GM21367 (cell line): ENCODE measurements around the gene GIGYF2.

ENCODE experiments used
- ATAC-seq: cut with Tn5 transposase; IDR thresholded peaks from one replicate; pipeline ENCODE4 v1.9.1; 2021; ENCODE audit not compliant: unreplicated experiment

GIGYF2 gene

GRCh38 chr2:232859385-232859916, 162.3 kb downstream of the GIGYF2 start:
- no peak for ATAC-seq

GRCh38 chr2:232860593-232861241, 163.6 kb downstream of the GIGYF2 start:
- no peak for ATAC-seq

- no peak for ATAC-seq
Measured at GRCh38 chr2:232861353-232861752, 164.2 kb downstream of the GIGYF2 start.

- no peak for ATAC-seq
Measured at GRCh38 chr2:232863996-232864395, 166.9 kb downstream of the GIGYF2 start.

- no peak for ATAC-seq
Measured at GRCh38 chr2:232865165-232865564, 168.0 kb downstream of the GIGYF2 start.

- no peak for ATAC-seq
Measured at GRCh38 chr2:232866104-232866503, 169.0 kb downstream of the GIGYF2 start.

- no peak for ATAC-seq
Measured at GRCh38 chr2:232869138-232870017, 172.2 kb downstream of the GIGYF2 start.

GRCh38 chr2:232870018-232870765, 173.1 kb downstream of the GIGYF2 start, which contains the start of gene SNORC:
TSS of gene SNORC (plus strand) at chr2:232870264. CDS start at chr2:232870342, 78 bp downstream.
- ATAC-seq = no peak

- ATAC-seq = no peak
Measured at GRCh38 chr2:232870766-232871371, 173.7 kb downstream of the GIGYF2 start.

GRCh38 chr2:232871418-232871834, 174.3 kb downstream of the GIGYF2 start:
- ATAC-seq = no peak

GRCh38 chr2:232871835-232872736, 175.0 kb downstream of the GIGYF2 start:
- no peak for ATAC-seq

GRCh38 chr2:232872826-232873225, 175.7 kb downstream of the GIGYF2 start:
- no peak for ATAC-seq

GRCh38 chr2:232873292-232873908, 176.3 kb downstream of the GIGYF2 start:
- no peak for ATAC-seq

GRCh38 chr2:232873909-232874641, 176.9 kb downstream of the GIGYF2 start:
- no peak for ATAC-seq

- ATAC-seq = no peak
Measured at GRCh38 chr2:232874677-232875223, 177.6 kb downstream of the GIGYF2 start.

- no peak for ATAC-seq
Measured at GRCh38 chr2:232875256-232876121, 178.4 kb downstream of the GIGYF2 start.
